CD4-positive, alpha-beta T cell treated with Interleukin-10 for 1 hour (primary cell): ENCODE data around the gene PGAP3.

Experiments used
- DNase-seq: peaks from one replicate; pipeline ENCODE4 v3.0.0-alpha.2; 2020

The PGAP3 gene

DNA sequence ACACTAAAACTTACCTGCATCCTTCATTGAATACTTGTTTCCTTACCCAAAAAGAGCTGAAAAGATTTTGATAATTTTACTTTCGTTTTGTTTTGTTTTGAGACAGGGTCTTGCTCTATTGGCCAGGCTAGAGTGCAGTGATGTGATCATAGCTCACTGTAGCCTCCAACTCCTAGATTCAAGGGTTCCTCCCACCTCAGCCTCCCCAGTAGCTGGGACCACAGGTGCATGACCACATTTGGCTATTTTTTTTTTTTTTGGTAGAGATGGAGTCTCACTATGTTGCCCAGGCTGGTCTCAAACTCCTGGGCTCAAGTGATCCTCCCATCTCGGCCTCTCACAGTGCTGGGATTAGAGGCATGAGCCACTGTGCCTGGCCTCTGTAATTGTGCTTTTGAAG, 32.8 kb downstream of the PGAP3 start:
- DNase-seq: no peak

- peak; percentile 82 for DNase-seq
Observed at GRCh38 chr17:39653662-39654331, 34.1 kb downstream of the PGAP3 start.

GRCh38 chr17:39653316-39653661, 34.6 kb downstream of the PGAP3 start:
- DNase-seq: no peak

- DNase-seq: no peak
Observed at GRCh38 chr17:39652587-39653315, 35.1 kb downstream of the PGAP3 start.

GRCh38 chr17:39651923-39652586, 35.8 kb downstream of the PGAP3 start:
- DNase-seq: no peak

GRCh38 chr17:39650121-39650579, 37.7 kb downstream of the PGAP3 start:
- DNase-seq: no peak

DNA sequence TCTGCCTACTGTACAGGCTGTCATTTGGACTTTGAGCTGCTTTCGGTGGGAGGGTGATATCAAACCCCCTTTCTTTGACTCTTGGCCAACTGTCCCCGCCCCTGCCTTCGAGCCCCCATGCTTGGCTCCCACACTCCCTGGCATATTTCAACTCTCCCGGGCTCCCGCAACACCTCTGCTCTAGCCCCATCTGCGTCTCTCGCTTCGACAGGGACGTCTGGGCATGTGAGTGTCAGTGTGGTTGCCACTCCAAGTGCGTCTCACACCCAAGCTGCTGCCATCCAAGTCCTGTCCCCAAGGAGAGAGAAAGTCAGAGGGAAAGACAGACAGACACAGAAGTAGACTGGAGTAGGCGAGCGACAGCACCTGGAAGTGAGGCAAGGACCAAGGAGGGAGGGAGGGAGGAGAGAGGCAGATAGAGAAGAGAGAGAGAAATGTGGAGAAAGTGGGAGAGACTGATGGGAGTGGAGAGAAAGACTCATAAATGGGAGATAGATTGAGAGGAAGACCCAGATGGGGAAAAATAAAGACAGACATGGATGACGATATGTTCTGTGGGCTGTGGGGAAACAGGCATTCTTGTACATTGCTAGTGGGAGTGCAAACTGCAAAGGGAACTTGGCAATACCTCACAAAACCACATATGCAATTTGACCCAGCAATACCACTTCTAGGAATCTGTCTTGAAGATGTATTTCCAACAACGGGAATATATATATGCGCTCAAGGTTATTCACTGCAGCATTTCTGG, 39.1 kb downstream of the PGAP3 start:
- DNase-seq: no peak

- no peak for DNase-seq
Observed at GRCh38 chr17:39647256-39647655, 40.6 kb downstream of the PGAP3 start.

GRCh38 chr17:39643271-39643670, 44.6 kb downstream of the PGAP3 start:
- DNase-seq: no peak

- no peak for DNase-seq
Observed at GRCh38 chr17:39642291-39643074, 45.4 kb downstream of the PGAP3 start.

- DNase-seq: no peak
Observed at GRCh38 chr17:39641883-39642282, 46.0 kb downstream of the PGAP3 start.

GRCh38 chr17:39641097-39641496, 46.8 kb downstream of the PGAP3 start:
- no peak for DNase-seq

DNA sequence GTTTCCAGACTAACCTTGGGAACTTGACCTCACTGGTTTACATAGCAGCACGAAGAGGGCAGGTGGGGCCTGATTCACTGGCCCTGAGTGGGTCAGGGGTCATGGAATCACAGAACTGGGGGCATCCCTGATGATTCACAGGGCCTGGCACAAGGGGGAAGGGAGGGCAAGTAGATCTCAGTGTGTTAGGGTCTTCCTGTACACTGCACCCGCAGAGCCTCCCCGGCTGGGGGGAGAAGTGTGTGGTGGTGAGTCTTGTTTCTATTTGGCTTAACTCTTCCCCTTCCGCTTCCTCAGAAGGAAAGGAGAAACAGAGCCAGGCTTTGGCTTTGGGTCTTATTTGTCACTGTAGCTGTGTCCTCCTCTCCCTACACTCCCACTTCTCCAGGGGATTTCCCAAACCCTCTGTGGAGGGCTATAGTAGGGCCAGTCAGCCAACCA, 47.2 kb downstream of the PGAP3 start:
- DNase-seq: no peak

- DNase-seq: no peak
Observed at GRCh38 chr17:39639566-39640458, 48.0 kb downstream of the PGAP3 start.

GRCh38 chr17:39639043-39639442, 48.8 kb downstream of the PGAP3 start:
- DNase-seq: no peak

DNA sequence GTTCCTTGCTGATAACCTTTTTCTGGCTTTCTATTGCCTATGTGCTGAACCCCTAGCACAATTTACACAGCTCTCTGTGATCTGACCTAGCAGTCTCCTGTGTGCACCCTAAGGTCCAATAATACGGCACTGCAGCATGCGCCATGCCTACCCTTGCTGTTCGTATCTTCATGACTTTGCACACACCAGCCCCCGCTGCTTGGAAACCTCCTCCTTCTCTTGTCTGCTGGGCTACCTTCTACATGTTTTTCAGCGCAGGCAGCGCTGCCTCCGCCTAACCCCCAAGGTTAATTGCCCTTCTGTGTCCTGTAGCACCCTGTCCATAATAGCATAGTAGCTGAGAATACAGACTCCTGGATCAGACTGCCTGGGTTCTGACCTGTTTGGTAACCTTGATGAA, 49.5 kb downstream of the PGAP3 start:
- DNase-seq: no peak

DNA sequence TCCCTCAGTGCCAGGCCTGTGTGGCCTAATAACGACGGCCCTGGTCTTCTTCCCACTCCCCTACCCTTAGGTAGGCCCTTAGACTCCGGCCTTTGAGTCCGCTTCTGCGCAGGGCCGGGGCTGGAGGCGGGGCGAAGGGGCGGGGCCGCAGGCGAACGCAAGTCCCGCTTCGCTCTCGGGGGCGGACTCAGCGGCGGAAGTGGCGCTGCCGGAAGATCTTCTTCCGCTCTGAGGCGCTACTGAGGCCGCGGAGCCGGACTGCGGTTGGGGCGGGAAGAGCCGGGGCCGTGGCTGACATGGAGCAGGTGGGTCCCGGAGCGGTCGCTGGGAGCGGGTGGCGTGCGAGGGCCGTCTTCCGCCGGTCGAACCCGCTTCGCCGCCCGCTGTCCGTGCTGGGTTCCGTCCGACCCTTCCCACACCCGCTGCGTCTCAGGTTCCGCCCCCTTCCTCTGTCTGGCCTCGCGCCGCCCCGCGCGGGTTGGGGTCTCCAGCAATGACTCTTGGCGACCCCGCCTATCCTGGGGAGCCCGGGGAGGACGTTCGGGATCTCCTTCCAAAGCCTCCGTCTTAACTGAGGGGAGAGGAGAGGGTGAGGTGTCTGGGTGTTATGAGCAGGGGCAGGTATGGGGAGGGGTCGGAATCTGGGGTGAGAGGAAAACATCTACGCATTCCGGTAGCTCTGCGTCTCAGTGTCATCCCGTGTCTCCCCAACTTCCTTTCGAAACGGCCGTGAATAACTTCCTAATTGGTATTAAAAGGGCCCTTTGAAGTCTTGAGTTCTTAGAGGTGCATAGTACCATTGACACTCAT, 50.7 kb downstream of the PGAP3 start, which contains the start of gene STARD3:
Gene STARD3 (plus strand): TSS at position 218 of the 810 bp plus-strand sequence. CDS start 16,388 bp downstream, outside the sequence.
- peak; percentile 91 for DNase-seq

GRCh38 chr17:39636587-39636926, 51.3 kb downstream of the PGAP3 start:
- no peak for DNase-seq

DNA sequence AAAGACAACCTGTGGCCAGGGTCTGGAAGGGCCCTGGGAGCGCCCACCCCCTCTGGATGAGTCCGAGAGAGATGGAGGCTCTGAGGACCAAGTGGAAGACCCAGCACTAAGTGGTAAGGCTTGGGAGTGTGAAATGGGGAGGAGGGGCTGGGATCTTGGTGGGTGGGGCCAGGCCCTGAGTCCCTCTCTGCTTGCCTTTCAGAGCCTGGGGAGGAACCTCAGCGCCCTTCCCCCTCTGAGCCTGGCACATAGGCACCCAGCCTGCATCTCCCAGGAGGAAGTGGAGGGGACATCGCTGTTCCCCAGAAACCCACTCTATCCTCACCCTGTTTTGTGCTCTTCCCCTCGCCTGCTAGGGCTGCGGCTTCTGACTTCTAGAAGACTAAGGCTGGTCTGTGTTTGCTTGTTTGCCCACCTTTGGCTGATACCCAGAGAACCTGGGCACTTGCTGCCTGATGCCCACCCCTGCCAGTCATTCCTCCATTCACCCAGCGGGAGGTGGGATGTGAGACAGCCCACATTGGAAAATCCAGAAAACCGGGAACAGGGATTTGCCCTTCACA, 52.2 kb downstream of the PGAP3 start:
- no peak for DNase-seq

GRCh38 chr17:39634384-39634871, 53.4 kb downstream of the PGAP3 start:
- peak; percentile 56 for DNase-seq
